GM19468 (cell line): ENCODE results near the gene RGS19.

Experiments
- ATAC-seq: cut with Tn5 transposase; IDR thresholded peaks from one replicate; pipeline ENCODE4 v1.9.1; 2021; ENCODE audit warnings: mild to moderate bottlenecking, moderate library complexity, moderate number of reproducible peaks; ENCODE audit not compliant: unreplicated experiment; ENCODE audit errors: extremely low read depth

RGS19 gene

DNA sequence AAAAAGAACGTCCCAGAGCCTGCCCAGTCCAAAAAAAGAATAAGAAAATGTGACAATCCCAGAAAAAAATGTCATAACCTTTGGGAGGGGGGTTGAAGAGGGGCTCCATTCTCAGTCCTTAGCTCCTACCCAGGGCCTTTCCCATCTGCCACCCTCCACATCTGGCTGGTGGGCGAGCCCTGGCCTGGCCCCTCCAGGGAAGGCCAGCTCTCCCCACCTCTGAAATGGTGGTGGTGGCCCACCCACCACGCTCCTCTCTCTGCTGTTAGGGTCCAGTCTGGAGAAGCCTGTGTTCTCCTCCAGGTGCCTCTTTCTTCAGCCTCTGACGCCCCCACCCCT, 415 bp downstream of the RGS19 start:
- ATAC-seq: no peak

DNA sequence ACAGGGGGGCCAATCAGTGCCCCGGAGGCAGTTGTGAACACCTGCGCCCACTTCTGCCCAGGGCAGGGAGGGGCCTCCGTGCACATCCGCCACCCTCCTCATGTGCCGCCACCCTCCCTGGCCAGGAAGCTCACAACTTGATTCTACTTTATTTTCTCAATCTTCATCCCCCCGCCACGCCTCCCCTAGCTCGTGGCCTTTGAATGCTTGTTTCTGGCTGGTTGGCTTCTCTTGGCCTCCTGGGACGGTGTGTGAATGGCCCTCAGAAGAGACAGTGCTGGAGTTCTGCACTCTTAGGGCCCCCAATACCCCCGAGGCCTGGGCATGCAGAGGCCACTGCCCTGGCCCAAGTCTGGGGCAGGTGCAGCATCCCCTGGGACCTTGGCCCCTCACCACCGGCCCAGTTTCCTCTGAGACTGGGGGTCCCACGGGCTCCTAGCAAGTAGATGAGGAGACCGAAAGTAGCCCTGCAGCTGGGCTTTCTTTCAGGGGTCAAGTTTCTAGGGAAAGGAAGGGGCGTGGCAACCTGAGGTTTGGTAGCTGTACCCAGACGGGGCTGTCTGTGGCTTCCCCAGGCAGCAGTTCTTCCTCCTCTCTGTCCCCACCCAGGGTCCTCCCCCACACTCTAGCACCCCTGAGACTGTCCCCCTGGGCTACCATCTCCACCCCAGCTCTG, 1.3 kb downstream of the RGS19 start:
- ATAC-seq: no peak

DNA sequence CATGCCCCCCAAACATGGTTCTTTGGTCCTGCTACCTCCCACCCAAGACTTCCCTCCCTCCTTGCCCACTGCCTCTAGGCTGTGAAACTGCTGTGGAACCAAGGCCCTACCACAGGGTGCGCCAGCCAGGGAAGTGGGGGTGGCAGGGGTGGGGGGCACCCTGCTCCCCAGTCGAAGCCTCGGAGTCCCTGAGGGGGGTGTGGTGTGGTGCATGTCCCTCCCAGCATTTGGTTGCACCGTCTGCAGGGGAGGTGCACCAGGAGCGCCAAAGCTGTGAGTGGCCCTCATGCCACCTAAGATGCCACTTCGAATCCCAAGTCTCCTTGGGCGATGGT, 1.8 kb downstream of the RGS19 start:
- ATAC-seq: no peak

DNA sequence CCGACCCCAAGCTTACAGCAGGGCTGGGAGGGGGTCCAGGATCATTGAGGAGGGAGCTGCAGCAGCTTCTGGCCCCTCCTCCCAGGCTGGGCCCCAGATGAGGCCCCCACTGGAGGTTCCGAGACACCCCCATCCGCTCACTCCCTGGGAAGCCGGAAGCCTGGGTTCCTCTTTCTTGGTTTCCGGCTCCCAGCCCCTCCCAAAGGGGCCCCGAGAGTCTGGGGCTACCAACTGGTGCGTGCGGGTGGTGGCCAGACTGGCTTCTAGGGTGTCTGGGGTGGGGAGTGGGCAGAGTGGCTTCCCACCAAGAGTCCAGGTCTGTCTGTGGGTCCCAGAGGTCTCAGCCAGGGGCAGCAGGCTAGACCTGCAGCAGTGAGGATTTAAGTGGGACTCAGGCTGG, 2.2 kb downstream of the RGS19 start:
- ATAC-seq: no peak

DNA sequence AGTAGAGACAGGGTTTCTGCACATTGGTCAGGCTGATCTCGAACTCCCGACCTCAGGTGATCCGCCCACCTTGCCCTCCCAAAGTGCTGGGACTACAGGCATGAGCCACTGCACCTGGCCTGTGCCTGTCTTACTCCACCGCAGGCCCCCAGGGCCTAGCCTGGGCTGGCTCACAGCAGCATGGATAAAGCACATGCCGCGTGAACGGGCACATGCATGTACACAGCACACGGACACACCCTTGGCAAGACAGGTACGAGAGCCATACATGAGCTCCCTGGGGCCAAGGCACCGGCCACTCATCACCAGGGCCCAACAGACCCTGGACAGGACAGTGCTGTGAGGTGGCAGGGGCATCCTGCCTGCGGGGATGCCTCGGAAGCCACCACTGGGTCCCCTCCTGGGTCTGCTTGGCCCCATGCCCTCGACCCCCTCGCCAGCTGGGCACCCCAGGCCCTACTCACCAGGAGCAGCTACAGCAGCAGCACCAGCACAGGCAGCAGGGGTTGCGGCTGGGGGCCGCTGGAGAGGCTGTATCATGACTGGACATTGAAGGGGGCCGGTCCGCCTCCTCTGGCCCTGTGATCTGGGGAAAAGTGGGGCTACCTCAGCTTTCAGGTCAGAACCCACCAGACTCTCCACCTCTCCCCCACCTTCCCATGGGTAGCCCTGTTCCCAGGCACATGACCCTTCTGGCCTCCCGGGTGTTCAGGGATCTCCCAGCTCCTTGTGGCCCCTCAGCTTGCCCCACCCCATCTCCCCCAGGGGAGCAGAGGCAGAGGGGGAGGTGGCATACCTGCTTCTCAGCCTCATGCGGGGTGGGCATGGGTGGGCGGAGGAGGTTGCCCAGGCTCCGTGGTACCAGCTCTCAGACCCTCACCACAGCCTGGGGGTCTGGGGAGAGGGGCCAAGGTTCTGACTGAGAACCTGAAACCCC, 3.0 kb downstream of the RGS19 start:
- no peak for ATAC-seq

DNA sequence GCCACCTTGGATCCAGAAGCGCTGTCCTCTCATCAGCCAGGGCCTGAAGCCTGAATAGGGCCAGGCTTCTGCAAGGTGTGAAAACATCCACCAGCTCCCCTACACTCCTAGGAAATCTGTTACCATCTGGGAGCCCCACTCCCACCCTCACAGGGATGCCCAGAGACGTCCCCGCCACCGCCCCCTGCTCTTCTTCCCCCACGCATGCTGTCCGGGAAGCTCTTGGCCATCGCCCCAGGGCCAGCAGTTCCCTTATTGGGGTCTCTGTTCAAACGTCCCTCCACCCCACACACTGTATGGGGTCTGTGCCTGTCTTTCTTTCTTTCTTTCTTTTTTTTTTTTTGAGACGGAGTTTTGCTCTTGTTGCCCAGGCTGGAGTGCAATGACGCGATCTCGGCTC, 3.8 kb downstream of the RGS19 start:
- ATAC-seq: no peak

DNA sequence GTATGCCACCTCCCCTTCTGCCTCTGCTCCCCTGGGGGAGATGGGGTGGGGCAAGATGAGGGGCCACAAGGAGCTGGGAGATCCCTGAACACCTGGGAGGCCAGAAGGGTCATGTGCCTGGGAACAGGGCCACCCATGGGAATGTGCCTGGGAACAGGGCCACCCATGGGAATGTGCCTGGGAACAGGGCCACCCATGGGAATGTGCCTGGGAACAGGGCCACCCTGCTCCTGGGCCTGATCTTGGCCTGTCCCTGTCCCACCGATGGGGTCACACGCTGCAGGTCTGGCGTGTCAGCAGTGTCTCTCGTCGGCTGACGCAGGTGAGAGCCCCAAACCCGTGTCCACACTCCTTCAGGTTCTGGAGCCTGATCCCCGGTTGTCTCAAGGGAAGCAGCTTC, 4.4 kb downstream of the RGS19 start:
- ATAC-seq: no peak

DNA sequence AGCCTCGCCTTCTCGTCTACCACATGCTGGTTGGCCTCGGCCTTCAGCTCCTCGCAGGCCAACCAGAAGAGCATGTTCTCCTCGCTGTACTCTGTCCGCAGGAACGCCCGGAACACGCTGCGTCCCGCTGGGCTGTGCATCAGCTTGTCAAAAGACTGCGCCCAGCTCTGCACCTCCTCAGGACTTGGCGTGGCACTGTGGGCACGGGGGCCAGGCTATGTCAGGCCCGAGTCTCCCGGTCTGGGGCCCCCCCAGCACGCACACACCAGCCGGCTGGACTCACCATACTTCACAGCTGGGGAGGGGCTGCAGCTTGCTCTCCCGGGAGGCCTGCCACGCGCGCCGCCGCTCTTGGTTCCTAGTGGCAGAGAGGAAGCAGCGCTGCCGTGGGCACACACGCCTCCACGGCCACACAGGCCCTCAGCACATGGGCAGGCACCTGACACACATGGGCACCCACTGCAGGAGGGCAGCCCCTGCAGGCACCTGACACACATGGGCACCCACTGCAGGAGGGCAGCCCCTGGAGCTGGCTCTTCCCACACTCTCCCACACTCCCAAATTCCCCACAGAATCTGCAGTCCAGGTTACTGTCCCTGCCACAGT, 5.0 kb downstream of the RGS19 start:
- ATAC-seq: no peak

DNA sequence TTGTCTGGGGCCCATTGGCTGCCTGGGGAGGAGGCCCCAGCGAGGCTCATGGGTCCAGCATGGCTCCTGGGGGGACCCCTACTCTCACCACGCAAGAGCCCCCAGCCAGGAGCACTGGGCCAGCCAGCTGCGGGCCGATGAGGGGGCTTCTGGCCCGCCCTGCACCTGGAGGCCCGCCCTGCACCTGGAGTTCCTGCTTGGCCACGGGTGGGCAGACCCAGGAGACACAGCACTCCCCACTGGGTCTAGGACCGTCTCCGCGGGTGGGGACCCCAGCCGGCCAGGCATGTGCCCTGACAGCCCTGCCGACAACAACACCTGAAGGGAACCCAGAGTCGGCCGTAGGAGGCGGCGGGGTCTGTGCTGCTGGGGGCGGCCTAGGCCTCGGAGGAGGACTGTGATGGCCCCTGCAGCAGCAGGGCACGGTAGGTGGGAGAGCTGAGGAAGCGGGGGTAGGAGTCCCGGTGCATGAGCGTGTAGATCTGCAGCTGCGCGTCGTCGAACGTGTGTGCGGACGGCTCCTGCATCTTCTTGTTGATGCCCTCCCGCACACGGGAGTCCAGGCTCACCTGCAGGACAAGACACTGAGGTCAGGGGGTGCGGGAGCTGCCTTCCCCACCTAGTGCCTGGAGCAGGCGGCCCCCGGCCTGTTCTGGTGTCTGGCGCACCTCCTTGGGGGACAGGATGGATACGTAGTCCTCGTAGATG, 5.7 kb downstream of the RGS19 start:
- ATAC-seq: no peak

DNA sequence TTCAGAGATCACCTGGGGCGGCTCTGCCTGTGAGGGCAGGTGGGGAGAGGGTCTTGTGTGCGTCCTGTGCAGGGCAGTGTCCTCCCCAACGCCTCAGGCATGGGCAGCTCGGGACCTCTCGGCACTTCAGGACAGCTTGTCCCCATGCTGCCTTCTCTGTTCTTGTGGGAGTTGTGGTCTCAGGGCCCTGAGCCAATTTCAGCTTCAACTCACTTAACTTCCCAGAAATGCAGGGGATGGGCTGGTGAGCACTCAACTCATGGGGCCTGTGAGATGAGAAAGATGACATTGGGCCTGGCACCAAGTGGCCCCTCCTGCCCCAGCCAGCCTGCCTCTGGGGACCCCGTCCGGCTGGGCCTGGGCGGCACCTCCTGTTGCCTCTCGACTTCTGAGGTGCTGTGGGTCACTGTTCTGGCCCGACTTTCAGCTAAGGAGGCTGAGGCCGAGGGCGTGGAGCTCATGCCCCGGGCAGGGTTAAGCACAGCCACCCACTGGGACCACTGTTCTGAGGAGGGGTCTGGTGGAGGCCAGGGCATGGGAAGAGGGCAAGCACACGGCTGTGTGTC, 6.7 kb downstream of the RGS19 start:
- ATAC-seq: no peak

DNA sequence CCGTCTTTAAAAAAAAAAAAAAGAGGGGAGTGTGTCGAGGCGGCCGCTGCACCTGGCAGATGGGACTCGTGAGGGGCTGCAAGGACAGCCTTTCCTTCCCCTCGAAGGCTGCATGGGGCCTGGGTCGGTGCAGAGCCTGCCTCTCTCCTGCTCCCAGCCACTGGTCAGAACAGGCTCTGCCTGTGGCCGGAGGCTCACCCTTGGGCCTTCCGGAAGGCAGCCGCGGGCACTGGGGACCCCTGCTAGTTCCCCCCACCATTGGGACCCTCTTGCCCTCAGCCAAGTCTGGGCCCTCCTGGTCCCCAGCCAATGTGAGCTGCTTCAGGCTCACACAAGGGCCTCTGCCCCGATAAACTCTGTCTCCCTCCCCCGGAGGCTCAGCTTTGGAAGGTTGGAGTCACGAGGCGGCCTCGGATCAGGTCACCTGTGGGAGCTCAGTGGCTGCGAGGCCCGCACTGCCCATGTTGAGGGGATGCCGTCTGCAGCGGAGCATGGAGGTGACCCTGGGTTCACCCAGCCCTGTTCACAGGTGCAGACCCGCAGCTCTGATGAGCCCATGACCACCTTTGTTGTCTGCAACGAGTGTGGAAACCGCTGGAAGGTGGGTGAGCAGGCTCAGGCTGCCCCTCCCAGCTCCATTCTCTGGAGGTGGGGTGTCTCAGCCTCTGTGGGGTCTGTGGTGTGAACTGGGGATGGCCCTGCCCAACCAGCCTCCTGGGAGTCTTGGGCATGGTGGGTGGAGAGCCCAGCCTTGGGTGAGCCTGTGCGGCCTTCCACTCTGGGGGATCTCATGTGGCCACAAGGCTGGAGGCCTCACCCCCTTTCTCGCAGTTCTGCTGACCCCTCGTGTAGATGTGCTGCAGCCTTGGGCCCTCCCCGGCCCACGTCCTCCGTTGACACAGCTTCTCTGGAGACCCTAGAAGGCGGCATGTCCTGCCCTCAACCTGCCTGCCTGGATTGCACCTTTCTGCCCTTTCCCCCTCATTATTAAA, 7.7 kb downstream of the RGS19 start:
- ATAC-seq: no peak

DNA sequence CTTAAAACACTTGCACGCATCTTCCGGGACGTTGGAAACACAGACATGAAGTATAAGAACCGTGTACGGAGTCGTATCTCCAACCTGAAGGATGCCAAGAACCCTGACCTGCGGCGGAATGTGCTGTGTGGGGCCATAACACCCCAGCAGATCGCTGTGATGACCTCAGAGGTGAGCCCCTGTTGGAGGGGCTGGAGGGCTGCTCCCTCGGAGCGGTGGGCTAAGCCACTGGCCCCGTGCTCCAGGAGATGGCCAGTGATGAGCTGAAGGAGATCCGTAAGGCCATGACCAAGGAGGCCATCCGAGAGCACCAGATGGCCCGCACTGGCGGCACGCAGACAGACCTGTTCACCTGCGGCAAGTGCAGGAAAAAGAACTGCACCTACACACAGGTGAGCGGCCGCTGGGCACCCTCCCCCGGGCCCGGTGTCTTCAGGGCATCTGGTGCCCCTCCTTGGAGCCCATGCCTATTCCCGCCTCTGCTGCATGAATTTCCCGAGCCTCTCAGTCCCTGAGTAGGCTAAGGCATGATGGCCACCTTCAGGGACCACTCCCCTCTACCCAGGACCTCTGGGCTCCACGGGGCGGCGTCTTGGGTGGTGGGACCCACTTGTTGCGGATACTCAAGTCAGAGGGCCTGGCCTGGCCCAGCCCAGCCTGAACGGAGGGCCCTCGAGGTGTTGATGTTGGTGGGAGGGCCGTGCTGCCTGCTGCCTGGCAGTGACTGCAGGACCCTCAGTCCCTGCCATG, 8.9 kb downstream of the RGS19 start:
- no peak for ATAC-seq

DNA sequence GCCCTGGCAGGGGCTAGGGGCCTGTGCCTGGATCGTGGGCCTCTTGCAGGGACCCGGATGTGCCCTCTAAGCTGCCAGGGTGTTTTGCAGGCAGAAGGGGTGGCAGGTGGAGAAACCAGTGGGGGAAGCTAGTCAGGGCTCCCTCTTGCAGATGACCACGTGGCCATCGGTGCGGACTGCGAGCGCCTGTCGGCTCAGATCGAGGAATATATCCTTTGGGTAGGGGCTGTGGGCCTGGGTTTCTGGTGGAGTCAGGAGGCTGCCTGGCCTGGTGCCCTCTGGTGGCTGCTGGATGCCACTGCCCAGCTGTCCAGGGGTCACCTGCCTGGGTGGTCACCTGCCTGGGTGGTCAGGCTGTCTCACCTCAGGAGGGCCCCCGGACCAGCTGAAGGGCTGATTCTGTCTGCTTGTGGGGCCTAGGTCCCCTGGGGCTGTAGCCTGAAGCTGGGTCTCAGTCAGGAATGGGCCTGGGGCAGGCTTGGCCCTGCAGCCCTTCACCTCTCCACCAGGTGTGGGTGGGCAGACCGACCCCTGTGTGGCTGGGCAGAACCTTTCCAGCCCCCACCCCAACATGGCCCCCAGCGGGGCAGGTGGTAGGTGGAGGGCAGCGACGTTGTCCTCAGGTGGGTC, 9.6 kb downstream of the RGS19 start:
- no peak for ATAC-seq

DNA sequence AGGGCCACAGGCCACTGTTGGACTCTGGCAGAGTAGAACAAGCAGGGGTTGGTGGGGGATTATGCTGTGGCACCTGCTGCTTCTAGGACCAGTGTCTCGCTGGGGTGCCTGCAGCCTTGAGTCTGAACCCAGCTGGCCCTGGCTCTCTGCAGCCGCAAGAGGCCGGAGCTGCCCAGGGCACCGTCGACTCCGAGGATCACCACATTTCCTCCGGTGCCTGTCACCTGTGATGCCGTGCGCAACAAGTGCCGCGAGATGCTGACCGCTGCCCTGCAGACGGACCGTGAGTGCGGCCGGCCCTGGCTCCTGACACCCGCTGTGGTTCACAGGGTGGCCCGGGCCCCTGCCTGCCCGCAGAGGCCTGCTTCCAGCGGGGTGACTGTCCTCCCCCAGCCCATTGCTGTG, 10.1 kb downstream of the RGS19 start:
- no peak for ATAC-seq

DNA sequence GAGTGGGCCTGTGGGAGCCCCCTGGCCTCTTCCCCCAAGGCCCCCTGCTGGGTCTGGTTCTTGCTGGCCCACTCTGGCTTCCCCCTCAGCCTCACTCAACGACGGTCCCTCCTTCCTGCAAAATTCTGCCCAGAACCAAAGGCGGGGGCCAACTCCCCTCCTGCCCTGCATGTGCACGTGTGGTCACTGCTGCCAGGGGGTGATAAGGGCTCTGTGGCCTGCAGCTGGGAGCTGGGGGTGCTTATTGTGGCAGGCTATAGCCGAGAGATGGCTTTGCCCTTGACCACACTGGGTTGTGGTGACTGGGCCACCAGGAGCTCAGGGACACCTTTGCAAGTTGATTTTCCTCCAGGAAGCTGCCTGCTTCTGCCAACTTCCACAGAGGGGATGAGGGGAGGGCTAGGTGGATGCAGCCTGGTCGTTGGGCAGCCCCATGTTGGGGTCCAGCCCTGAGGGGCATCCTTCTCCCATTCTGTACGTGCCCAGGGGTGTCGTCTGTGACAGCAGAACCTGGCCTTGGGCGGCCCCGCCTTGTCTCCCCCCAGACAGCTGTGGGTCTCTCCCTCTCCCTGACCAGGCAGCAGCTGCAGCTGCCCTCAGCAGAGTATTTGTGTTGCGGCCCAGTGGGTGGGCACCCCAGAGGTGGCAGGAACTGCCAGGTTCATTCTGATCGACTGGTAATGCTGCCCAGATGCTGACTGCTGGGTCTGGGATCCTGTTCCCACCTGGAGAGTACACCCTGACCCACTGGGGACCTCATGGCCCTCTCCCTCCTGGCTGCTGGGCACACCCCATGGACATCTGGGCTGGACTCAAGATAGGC, 10.7 kb downstream of the RGS19 start:
- ATAC-seq: no peak

DNA sequence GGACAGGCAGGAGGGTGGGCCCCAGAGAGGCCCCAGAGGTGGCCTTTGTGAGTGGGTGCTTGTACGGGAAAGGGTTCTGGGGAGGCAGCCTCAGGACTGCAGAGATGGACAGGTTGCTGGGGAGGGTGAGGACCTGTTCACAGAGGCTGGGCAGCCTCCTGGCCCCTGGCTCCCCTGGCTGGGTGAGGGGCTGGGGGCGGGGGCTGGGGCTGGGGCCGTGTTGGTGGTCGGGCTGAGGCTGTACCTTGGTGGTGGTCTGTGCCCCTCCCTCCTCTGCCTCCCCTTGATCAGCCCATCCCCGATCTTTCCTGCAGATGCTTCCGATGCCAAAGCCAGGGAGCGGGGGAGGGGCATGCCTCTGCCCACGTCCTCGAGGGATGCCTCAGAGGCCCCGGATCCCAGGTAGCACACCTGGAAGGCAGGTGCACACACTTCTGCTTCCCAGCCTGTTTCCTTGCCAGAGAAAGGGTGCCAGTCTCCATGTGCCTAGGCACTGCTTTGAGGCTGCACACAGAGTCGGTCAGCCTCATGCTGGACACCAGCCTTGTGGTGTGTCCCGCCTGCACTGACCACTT, 11.5 kb downstream of the RGS19 start:
- no peak for ATAC-seq

DNA sequence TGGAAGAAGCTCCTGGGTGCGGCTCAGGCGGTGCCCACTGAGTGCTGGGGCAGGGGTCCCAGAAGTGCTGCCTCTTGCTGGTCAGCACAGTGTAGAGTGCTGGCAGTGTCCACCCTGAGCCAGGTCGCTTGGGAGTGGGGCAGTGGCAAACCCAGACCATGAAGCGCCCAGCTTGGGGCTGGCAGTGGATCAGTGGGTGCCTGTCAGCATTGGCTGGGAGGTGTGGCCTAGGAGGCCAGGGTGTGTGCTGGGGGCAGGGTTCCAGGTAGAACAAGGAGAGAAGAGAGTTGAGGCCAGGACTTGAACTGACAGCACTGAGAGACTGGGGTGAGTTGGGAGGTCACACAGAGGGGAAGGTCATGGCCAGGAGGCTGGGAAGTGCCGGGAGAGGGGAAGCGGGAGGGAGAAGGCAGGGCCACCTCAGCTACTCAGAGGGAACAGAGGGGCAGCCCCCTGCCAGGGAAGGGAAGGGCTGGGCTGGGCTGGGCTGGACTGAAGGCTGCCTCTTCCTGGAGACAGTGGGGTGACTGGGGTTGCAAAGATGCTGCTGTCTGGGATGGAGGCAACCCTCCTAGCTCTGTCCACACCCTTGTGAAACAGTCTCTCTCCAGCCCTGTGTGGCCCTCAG, 12.2 kb downstream of the RGS19 start:
- ATAC-seq: no peak
